Calu3 (cell line): ENCODE results near the gene GNAI2. TPM values are rescaled to one million over a fixed set of nuclear protein-coding genes. Genes with fewer than 3 reads are reported as not detected.
"Not testable (repeated sequence)": the region's sequence is repeated elsewhere in the genome, so short reads cannot be mapped to it uniquely, and the experiment has no call there.

ENCODE experiments used
- BruUV-seq: library from RNA; stranded (reverse); fragments of 400-500 nt; replicated peaks from 2 replicates; lab custom pipeline; 2021; lab: Mats Ljungman, UMichigan
- CTCF ChIA-PET: fragments of 300-600 bp; sonication (Branson Sonifier 250); formaldehyde crosslinking; loops from one replicate; lab custom pipeline; 2022; ENCODE audit warnings: antibody characterized with exemption; lab: Charles Lee
- DNase-seq: peaks from one replicate; pipeline ENCODE4 v3.0.0; 2022
- H3K27ac Mint-ChIP-seq: one replicate; pipeline ENCODE4 v1.8.0; 2022; ENCODE audit warnings: mixed read lengths; ENCODE audit not compliant: unreplicated experiment
- H3K27me3 Mint-ChIP-seq: one replicate; pipeline ENCODE4 v1.8.0; 2022; ENCODE audit warnings: mixed read lengths; ENCODE audit not compliant: unreplicated experiment
- H3K36me3 Mint-ChIP-seq: one replicate; pipeline ENCODE4 v1.8.0; 2022; ENCODE audit warnings: mild to moderate bottlenecking, moderate library complexity, mixed read lengths; ENCODE audit not compliant: insufficient read depth, unreplicated experiment
- H3K4me1 Mint-ChIP-seq: one replicate; pipeline ENCODE4 v1.8.0; 2022; ENCODE audit warnings: mild to moderate bottlenecking, low read depth, mixed read lengths; ENCODE audit not compliant: unreplicated experiment
- H3K4me3 Mint-ChIP-seq: one replicate; pipeline ENCODE4 v1.8.0; 2022; ENCODE audit warnings: mild to moderate bottlenecking, low read depth, moderate library complexity, mixed read lengths; ENCODE audit not compliant: unreplicated experiment
- H3K9me3 Mint-ChIP-seq: one replicate; pipeline ENCODE4 v1.8.0; 2022; ENCODE audit warnings: low read depth, mixed read lengths; ENCODE audit not compliant: unreplicated experiment
- CTCF ChIP-seq: fragments of 200-600 bp; IDR thresholded peaks from one replicate; pipeline ENCODE4 v1.8.0; 2022; ENCODE audit warnings: antibody characterized with exemption; ENCODE audit not compliant: unreplicated experiment
- intact Hi-C: fragments of 100-400 bp; cut with micrococcal nuclease; formaldehyde crosslinking; loops from one replicate; pipeline ENCODE4 v1.10.0; 2022; ENCODE audit not compliant: unreplicated experiment
- total RNA-seq: library from RNA; stranded (reverse); gene quantifications from 2 replicates; pipeline ENCODE4 v1.2.3, GENCODE V29; 2022

GNAI2 gene
- total RNA-seq, 1 experiment from 2014 or later = 102 TPM

GRCh38 chr3:50279255-50280016, 43.4 kb downstream of the GNAI2 start:
- Mint-ChIP-seq H3K9me3 (no peaks in the 10 kb centered on the region), H3K27me3 (no peaks in the 10 kb centered on the region), H3K4me3 (no peak overlapping the region), H3K36me3 (peaks cover 16% of the 10 kb centered on the region), H3K4me1 (no peaks in the 10 kb centered on the region), H3K27ac (no peak overlapping the region)
- intact Hi-C loops = loop anchor here (10.0 kb wide), 1 partner anchor 45 kb away; the partner anchor contains the start of genes HYAL2 and TUSC2
- BruUV-seq = no TSS peak
- no peak for TF ChIP-seq CTCF
- CTCF ChIA-PET = interaction anchor here (1.1 kb wide), 1 partner anchor 58 kb away, joined by 3 read pairs; no protein-coding TSS in a partner anchor
- no peak for DNase-seq

- peaks cover 20% of the 10 kb centered on the region for H3K36me3 Mint-ChIP-seq
- BruUV-seq, H3K4me1 Mint-ChIP-seq: not testable (repeated sequence)
These were observed 48.1 kb downstream of the GNAI2 start for GRCh38 chr3:50284121-50284520.

GRCh38 chr3:50286322-50287227, 50.6 kb downstream of the GNAI2 start:
- Mint-ChIP-seq H3K27me3 (no peaks in the 10 kb centered on the region), H3K4me3 (no peak overlapping the region), H3K36me3 (peaks cover 30% of the 10 kb centered on the region), H3K27ac (no peak overlapping the region), H3K9me3 (no peaks in the 10 kb centered on the region), H3K4me1 (peaks cover 8% of the 10 kb centered on the region)
- DNase-seq = no peak
- no TSS peak for BruUV-seq
- CTCF ChIA-PET = no interaction called here
- intact Hi-C loops = no loop called here
- TF ChIP-seq CTCF = no peak

More at GRCh38 chr3:50284121-50284520, 48.1 kb downstream of the GNAI2 start:
- DNase-seq, H3K27ac Mint-ChIP-seq, H3K4me3 Mint-ChIP-seq, H3K9me3 Mint-ChIP-seq, intact Hi-C loops, H3K27me3 Mint-ChIP-seq: not testable (repeated sequence)
- CTCF ChIA-PET = interaction anchor here (0.6 kb wide), 1 partner anchor 1625 kb away, joined by 6 read pairs; no protein-coding TSS in a partner anchor

GRCh38 chr3:50287262-50287661, 51.3 kb downstream of the GNAI2 start:
- Mint-ChIP-seq H3K4me1 (peaks cover 9% of the 10 kb centered on the region), H3K27ac (no peak overlapping the region), H3K9me3 (no peaks in the 10 kb centered on the region), H3K4me3 (no peak overlapping the region), H3K36me3 (peaks cover 37% of the 10 kb centered on the region), H3K27me3 (no peaks in the 10 kb centered on the region)
- no TSS peak for BruUV-seq
- no peak for TF ChIP-seq CTCF
- intact Hi-C loops = no loop called here
- CTCF ChIA-PET = no interaction called here
- no peak for DNase-seq
